WERI-Rb-1 (cell line): ENCODE data around the gene KATNBL1.

Experiments used
- DNase-seq: peaks from one replicate; pipeline ENCODE4 v3.0.0-alpha.2; 2020
- H3K27ac ChIP-seq: fragments of 250-450 bp; sonication (Bioruptor Pico); 2 replicates; pipeline ENCODE4 v1.5.1; 2020; ENCODE audit warnings: mild to moderate bottlenecking, moderate library complexity
- H3K27me3 ChIP-seq: fragments of 250-450 bp; sonication (Bioruptor Pico); 2 replicates; pipeline ENCODE4 v1.5.1; 2021; ENCODE audit warnings: mild to moderate bottlenecking, low read depth, moderate library complexity; ENCODE audit not compliant: insufficient read depth, severe bottlenecking
- H3K36me3 ChIP-seq: fragments of 250-450 bp; sonication (Bioruptor Pico); 2 replicates; pipeline ENCODE4 v1.5.1; 2020; ENCODE audit warnings: mild to moderate bottlenecking, moderate library complexity
- H3K4me3 ChIP-seq: 2 replicates; pipeline ENCODE4 v1.5.1; 2011; ENCODE audit warnings: low read depth, mild to moderate bottlenecking, control low read depth, low read length
- H3K9me3 ChIP-seq: fragments of 250-450 bp; sonication (Bioruptor Pico); 2 replicates; pipeline ENCODE4 v1.5.1; 2021; ENCODE audit warnings: mild to moderate bottlenecking, moderate library complexity; ENCODE audit not compliant: severe bottlenecking
- TF ChIP-seq, protein P1 (sequence below): IDR thresholded peaks from 2 replicates; pipeline ENCODE4 v1.5.1; 2011; ENCODE audit warnings: low read depth, mild to moderate bottlenecking, control low read depth, inconsistent platforms, low read length

KATNBL1 gene

DNA sequence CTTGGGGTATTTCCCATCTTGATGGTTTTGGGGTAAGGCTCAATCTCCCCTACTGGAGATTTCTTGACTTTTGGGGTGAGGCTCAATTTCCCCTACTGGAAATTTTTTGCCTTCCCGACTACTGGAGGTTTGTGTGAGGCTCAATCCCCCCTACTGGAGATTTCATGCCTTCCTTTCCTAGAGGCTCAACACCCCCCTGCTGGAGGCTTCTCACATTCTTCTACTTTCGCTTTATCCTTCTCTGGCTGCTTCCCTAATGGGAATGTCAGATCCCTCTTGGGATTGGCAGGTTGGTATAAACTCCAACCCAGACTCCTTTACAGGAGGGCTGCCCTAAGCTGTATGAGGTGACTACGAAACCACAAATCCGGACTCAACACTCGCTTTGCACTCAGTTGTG, 49.2 kb downstream of the KATNBL1 start:
- Histone ChIP-seq H3K27me3 (no peaks in the 10 kb centered on the region), H3K4me3 (no peak overlapping the region), H3K27ac (no peak overlapping the region), H3K9me3 (peaks cover 14% of the 10 kb centered on the region), H3K36me3 (peaks cover 35% of the 10 kb centered on the region)
- TF ChIP-seq, protein P1, sequence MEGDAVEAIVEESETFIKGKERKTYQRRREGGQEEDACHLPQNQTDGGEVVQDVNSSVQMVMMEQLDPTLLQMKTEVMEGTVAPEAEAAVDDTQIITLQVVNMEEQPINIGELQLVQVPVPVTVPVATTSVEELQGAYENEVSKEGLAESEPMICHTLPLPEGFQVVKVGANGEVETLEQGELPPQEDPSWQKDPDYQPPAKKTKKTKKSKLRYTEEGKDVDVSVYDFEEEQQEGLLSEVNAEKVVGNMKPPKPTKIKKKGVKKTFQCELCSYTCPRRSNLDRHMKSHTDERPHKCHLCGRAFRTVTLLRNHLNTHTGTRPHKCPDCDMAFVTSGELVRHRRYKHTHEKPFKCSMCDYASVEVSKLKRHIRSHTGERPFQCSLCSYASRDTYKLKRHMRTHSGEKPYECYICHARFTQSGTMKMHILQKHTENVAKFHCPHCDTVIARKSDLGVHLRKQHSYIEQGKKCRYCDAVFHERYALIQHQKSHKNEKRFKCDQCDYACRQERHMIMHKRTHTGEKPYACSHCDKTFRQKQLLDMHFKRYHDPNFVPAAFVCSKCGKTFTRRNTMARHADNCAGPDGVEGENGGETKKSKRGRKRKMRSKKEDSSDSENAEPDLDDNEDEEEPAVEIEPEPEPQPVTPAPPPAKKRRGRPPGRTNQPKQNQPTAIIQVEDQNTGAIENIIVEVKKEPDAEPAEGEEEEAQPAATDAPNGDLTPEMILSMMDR: no peak
- DNase-seq: no peak

DNA sequence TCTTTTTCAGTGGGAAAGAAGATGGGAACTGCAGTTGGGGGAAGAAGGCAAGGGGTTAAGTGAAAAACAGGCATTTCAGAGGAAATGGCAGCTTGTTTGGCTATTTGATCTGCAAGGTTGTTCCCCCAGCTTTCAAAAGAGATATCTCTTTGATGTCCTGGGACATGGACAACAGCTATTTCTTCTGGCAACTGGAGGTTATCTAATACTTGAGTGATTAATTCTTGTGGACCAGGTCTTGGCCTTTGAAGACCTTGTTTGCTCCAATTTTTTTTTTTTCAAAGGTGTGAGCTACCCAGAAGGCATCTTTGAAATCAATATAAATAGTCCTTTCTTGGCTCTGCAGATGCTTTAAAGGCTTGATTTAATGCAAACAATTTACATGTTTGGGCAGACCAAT, 51.5 kb downstream of the KATNBL1 start:
- no peak overlapping the region for H3K27ac ChIP-seq
- no peak overlapping the region for H3K4me3 ChIP-seq
- H3K27me3 ChIP-seq: no peaks in the 10 kb centered on the region
- H3K36me3 ChIP-seq: peaks cover 52% of the 10 kb centered on the region
- DNase-seq: no peak
- H3K9me3 ChIP-seq: peaks cover 14% of the 10 kb centered on the region
- TF ChIP-seq, protein P1: no peak

DNA sequence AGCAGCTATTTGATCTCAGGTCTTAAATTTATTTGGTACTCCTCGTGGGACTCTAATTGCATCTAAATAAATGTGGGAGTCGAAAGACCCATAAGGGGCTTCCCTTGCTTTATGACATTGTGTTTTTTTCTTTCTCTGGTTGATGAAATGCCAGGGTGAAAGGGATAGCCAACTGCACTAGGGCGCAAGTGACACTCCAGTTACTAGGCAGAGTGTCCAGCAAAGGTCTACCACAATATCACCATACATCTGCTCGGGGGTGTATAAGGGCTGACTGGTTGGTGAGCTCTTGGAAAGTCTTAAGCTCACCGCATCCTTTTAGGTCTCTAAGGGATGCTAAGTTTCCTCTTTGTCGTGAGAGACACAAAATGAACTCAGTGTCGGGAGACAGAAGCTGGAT, 54.0 kb downstream of the KATNBL1 start:
- no peaks in the 10 kb centered on the region for H3K9me3 ChIP-seq
- no peaks in the 10 kb centered on the region for H3K27me3 ChIP-seq
- DNase-seq: no peak
- no peak overlapping the region for H3K4me3 ChIP-seq
- no peak overlapping the region for H3K27ac ChIP-seq
- peaks cover 44% of the 10 kb centered on the region for H3K36me3 ChIP-seq
- TF ChIP-seq, protein P1: no peak

GRCh38 chr15:34154725-34155204, 55.1 kb downstream of the KATNBL1 start:
- no peak for DNase-seq
- no peak overlapping the region for H3K27ac ChIP-seq
- TF ChIP-seq, protein P1: no peak
- H3K36me3 ChIP-seq: peaks cover 46% of the 10 kb centered on the region
- H3K4me3 ChIP-seq: no peak overlapping the region
- no peaks in the 10 kb centered on the region for H3K9me3 ChIP-seq
- no peaks in the 10 kb centered on the region for H3K27me3 ChIP-seq

DNA sequence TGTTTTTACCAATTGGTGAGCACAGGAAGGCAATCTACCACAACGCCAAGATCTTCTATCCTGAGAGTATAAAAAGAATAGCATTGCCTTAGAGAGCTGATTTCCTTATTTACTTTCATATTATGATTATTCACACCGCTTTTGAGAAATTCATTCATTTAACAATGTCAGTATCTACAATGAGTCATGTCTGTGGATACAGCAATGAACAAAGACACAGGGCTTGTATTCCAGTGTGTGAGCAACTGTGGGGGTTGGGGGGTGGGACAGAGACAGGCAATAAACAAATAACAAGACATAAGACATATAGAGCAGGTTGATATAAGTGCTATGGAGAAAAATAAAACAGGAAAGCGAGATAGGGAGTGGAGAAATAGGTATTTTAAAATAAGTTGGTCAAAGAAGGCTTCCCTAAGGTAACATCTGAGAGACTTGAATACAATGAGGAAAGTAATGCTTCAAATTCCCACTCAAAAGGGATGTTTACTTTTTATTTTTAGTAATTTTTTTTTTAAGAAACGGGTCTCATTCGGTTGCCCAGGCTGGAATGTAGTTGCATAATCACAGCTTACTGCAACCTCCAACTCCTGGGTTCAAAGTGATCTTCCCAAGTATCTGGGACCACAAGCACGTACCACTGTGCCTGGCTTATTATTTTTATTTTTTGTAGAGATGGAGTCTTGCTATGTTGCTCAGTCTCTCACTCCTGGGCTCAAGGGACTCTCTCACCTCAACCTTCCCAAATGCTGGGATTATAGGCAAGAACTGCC, 62.3 kb downstream of the KATNBL1 start:
- H3K27ac ChIP-seq: no peak overlapping the region
- TF ChIP-seq, protein P1: no peak
- peaks cover 49% of the 10 kb centered on the region for H3K36me3 ChIP-seq
- DNase-seq: no peak
- H3K9me3 ChIP-seq: no peaks in the 10 kb centered on the region
- no peak overlapping the region for H3K4me3 ChIP-seq
- H3K27me3 ChIP-seq: no peaks in the 10 kb centered on the region
